ENCODE measurements around the gene TGOLN2. TPM values are rescaled to one million over a fixed set of nuclear protein-coding genes. Genes with fewer than 3 reads are reported as not detected.

Gene TGOLN2
- polyA plus RNA-seq, 4 donors: 18.6 to 160 (median 43.2) TPM

GRCh38 chr2:85287721-85288120, 40.1 kb downstream of the TGOLN2 start:
- Histone ChIP-seq H3K4me3 (ENCODE audit: low read depth in 1 of 3, low read length in 3 of 3) (no peak overlapping the region), H3K27me3 (ENCODE audit: control insufficient read depth in 3 of 3, insufficient read depth in 3 of 3, low read length in 3 of 3) (no peaks in the 10 kb centered on the region), H3K4me1 (ENCODE audit: control insufficient read depth in 3 of 3, insufficient read depth in 2 of 3, low read depth in 1 of 3, low read length in 2 of 3) (peaks cover 0 to 9% (median 2%) of the 10 kb centered on the region in 3 donors), H3K9me3 (ENCODE audit: control insufficient read depth in 2 of 2, insufficient read depth in 1 of 2, low read depth in 1 of 2, low read length in 1 of 2) (no peaks in the 10 kb centered on the region), H3K27ac (ENCODE audit: low read depth in 1 of 3, low read length in 2 of 3) (peak overlapping the region in 1 of 3 donors; percentile 49), H3K36me3 (ENCODE audit: control insufficient read depth in 3 of 3, insufficient read depth in 2 of 3, low read depth in 1 of 3, low read length in 3 of 3) (peaks cover 0 to 28% (median 0%) of the 10 kb centered on the region in 3 donors)
- FAIRE-seq: no peak
- DNase-seq: no peak
- 90 to 93% (median 93%) methylated on average over 7 of the region's 7 CpGs for WGBS, 3 donors

- no peak for DNase-seq
- H3K9me3 ChIP-seq (ENCODE audit: control insufficient read depth in 2 of 2, insufficient read depth in 1 of 2, low read depth in 1 of 2, low read length in 1 of 2): no peaks in the 10 kb centered on the region
- H3K27ac ChIP-seq (ENCODE audit: low read depth in 1 of 3, low read length in 2 of 3): no peak overlapping the region
- H3K4me1 ChIP-seq (ENCODE audit: control insufficient read depth in 3 of 3, insufficient read depth in 2 of 3, low read depth in 1 of 3, low read length in 2 of 3): peaks cover 0 to 9% (median 2%) of the 10 kb centered on the region in 3 donors
- no peak overlapping the region for H3K4me3 ChIP-seq (ENCODE audit: low read depth in 1 of 3, low read length in 3 of 3)
- H3K36me3 ChIP-seq (ENCODE audit: control insufficient read depth in 3 of 3, insufficient read depth in 2 of 3, low read depth in 1 of 3, low read length in 3 of 3): peaks cover 0 to 26% (median 0%) of the 10 kb centered on the region in 3 donors
- no peaks in the 10 kb centered on the region for H3K27me3 ChIP-seq (ENCODE audit: control insufficient read depth in 3 of 3, insufficient read depth in 3 of 3, low read length in 3 of 3)
- FAIRE-seq: no peak
- 61 to 64% (median 63%) methylated on average over 8 of the region's 8 CpGs for WGBS, 3 donors
Measured at GRCh38 chr2:85286918-85287317, 40.9 kb downstream of the TGOLN2 start.

GRCh38 chr2:85283641-85284040, 44.1 kb downstream of the TGOLN2 start:
- H3K4me3 ChIP-seq (ENCODE audit: low read depth in 1 of 3, low read length in 3 of 3): no peak overlapping the region
- H3K27ac ChIP-seq (ENCODE audit: low read depth in 1 of 3, low read length in 2 of 3): no peak overlapping the region
- no peak for DNase-seq
- H3K4me1 ChIP-seq (ENCODE audit: control insufficient read depth in 3 of 3, insufficient read depth in 2 of 3, low read depth in 1 of 3, low read length in 2 of 3): peaks cover 0 to 8% (median 2%) of the 10 kb centered on the region in 3 donors
- H3K36me3 ChIP-seq (ENCODE audit: control insufficient read depth in 3 of 3, insufficient read depth in 2 of 3, low read depth in 1 of 3, low read length in 3 of 3): peaks cover 0 to 23% (median 0%) of the 10 kb centered on the region in 3 donors
- WGBS, 3 donors: 94 to 97% (median 96%) methylated on average over 8 of the region's 8 CpGs
- no peaks in the 10 kb centered on the region for H3K9me3 ChIP-seq (ENCODE audit: control insufficient read depth in 2 of 2, insufficient read depth in 1 of 2, low read depth in 1 of 2, low read length in 1 of 2)
- no peak for FAIRE-seq
- H3K27me3 ChIP-seq (ENCODE audit: control insufficient read depth in 3 of 3, insufficient read depth in 3 of 3, low read length in 3 of 3): no peaks in the 10 kb centered on the region

- no peaks in the 10 kb centered on the region for H3K9me3 ChIP-seq (ENCODE audit: control insufficient read depth in 2 of 2, insufficient read depth in 1 of 2, low read depth in 1 of 2, low read length in 1 of 2)
- H3K36me3 ChIP-seq (ENCODE audit: control insufficient read depth in 3 of 3, insufficient read depth in 2 of 3, low read depth in 1 of 3, low read length in 3 of 3): peaks cover 0 to 23% (median 0%) of the 10 kb centered on the region in 3 donors
- 83 to 92% (median 89%) methylated on average over 7 of the region's 7 CpGs for WGBS, 3 donors
- H3K4me1 ChIP-seq (ENCODE audit: control insufficient read depth in 3 of 3, insufficient read depth in 2 of 3, low read depth in 1 of 3, low read length in 2 of 3): peaks cover 0 to 2% (median under 1%) of the 10 kb centered on the region in 3 donors
- no peak for FAIRE-seq
- H3K4me3 ChIP-seq (ENCODE audit: low read depth in 1 of 3, low read length in 3 of 3): no peak overlapping the region
- no peak overlapping the region for H3K27ac ChIP-seq (ENCODE audit: low read depth in 1 of 3, low read length in 2 of 3)
- no peak for DNase-seq
- H3K27me3 ChIP-seq (ENCODE audit: control insufficient read depth in 3 of 3, insufficient read depth in 3 of 3, low read length in 3 of 3): no peaks in the 10 kb centered on the region
Measured at GRCh38 chr2:85282914-85283313, 44.9 kb downstream of the TGOLN2 start.

- H3K4me1 ChIP-seq (ENCODE audit: control insufficient read depth in 3 of 3, insufficient read depth in 2 of 3, low read depth in 1 of 3, low read length in 2 of 3): no peaks in the 10 kb centered on the region
- DNase-seq (no peak), FAIRE-seq (no peak)
- peaks cover 0 to 18% (median 0%) of the 10 kb centered on the region in 3 donors for H3K36me3 ChIP-seq (ENCODE audit: control insufficient read depth in 3 of 3, insufficient read depth in 2 of 3, low read depth in 1 of 3, low read length in 3 of 3)
- H3K4me3 ChIP-seq (ENCODE audit: low read depth in 1 of 3, low read length in 3 of 3): no peak overlapping the region
- H3K27ac ChIP-seq (ENCODE audit: low read depth in 1 of 3, low read length in 2 of 3): no peak overlapping the region
- no peaks in the 10 kb centered on the region for H3K9me3 ChIP-seq (ENCODE audit: control insufficient read depth in 2 of 2, insufficient read depth in 1 of 2, low read depth in 1 of 2, low read length in 1 of 2)
- peaks cover 0 to 1% (median 0%) of the 10 kb centered on the region in 3 donors for H3K27me3 ChIP-seq (ENCODE audit: control insufficient read depth in 3 of 3, insufficient read depth in 3 of 3, low read length in 3 of 3)
- WGBS, 3 donors: 82 to 86% (median 84%) methylated on average over 6 of the region's 6 CpGs
Measured at GRCh38 chr2:85281553-85281952, 46.2 kb downstream of the TGOLN2 start.

- H3K36me3 ChIP-seq (ENCODE audit: control insufficient read depth in 3 of 3, insufficient read depth in 2 of 3, low read depth in 1 of 3, low read length in 3 of 3): peaks cover 0 to 1% (median 0%) of the 10 kb centered on the region in 3 donors
- H3K4me1 ChIP-seq (ENCODE audit: control insufficient read depth in 3 of 3, insufficient read depth in 2 of 3, low read depth in 1 of 3, low read length in 2 of 3): peaks cover 0 to 11% (median 3%) of the 10 kb centered on the region in 3 donors
- no peak overlapping the region for H3K4me3 ChIP-seq (ENCODE audit: low read depth in 1 of 3, low read length in 3 of 3)
- H3K27ac ChIP-seq (ENCODE audit: low read depth in 1 of 3, low read length in 2 of 3): no peak overlapping the region
- 74 to 87% (median 85%) methylated on average over 2 of the region's 2 CpGs for WGBS, 3 donors
- H3K9me3 ChIP-seq (ENCODE audit: control insufficient read depth in 2 of 2, insufficient read depth in 1 of 2, low read depth in 1 of 2, low read length in 1 of 2): no peaks in the 10 kb centered on the region
- no peak for DNase-seq
- peaks cover 0 to 1% (median 0%) of the 10 kb centered on the region in 3 donors for H3K27me3 ChIP-seq (ENCODE audit: control insufficient read depth in 3 of 3, insufficient read depth in 3 of 3, low read length in 3 of 3)
- no peak for FAIRE-seq
Measured at GRCh38 chr2:85278361-85278760, 49.4 kb downstream of the TGOLN2 start.

- Histone ChIP-seq H3K27ac (ENCODE audit: low read depth in 1 of 3, low read length in 2 of 3) (peak overlapping the region in 1 of 3 donors; percentile 5), H3K9me3 (ENCODE audit: control insufficient read depth in 2 of 2, insufficient read depth in 1 of 2, low read depth in 1 of 2, low read length in 1 of 2) (no peaks in the 10 kb centered on the region), H3K27me3 (ENCODE audit: control insufficient read depth in 3 of 3, insufficient read depth in 3 of 3, low read length in 3 of 3) (peaks cover 0 to 1% (median 0%) of the 10 kb centered on the region in 3 donors), H3K36me3 (ENCODE audit: control insufficient read depth in 3 of 3, insufficient read depth in 2 of 3, low read depth in 1 of 3, low read length in 3 of 3) (no peaks in the 10 kb centered on the region), H3K4me3 (ENCODE audit: low read depth in 1 of 3, low read length in 3 of 3) (no peak overlapping the region), H3K4me1 (ENCODE audit: control insufficient read depth in 3 of 3, insufficient read depth in 2 of 3, low read depth in 1 of 3, low read length in 2 of 3) (peaks cover 0 to 11% (median 3%) of the 10 kb centered on the region in 3 donors)
- WGBS, 3 donors: 54 to 70% (median 67%) methylated on average over 15 of the region's 15 CpGs
- DNase-seq (peak in 1 of 2 donors; percentile 34), FAIRE-seq (no peak)
Measured at GRCh38 chr2:85277416-85278158, 50.2 kb downstream of the TGOLN2 start.

- Histone ChIP-seq H3K9me3 (ENCODE audit: control insufficient read depth in 2 of 2, insufficient read depth in 1 of 2, low read depth in 1 of 2, low read length in 1 of 2) (no peaks in the 10 kb centered on the region), H3K4me3 (ENCODE audit: low read depth in 1 of 3, low read length in 3 of 3) (no peak overlapping the region), H3K4me1 (ENCODE audit: control insufficient read depth in 3 of 3, insufficient read depth in 2 of 3, low read depth in 1 of 3, low read length in 2 of 3) (peaks cover 0 to 11% (median 3%) of the 10 kb centered on the region in 3 donors), H3K27me3 (ENCODE audit: control insufficient read depth in 3 of 3, insufficient read depth in 3 of 3, low read length in 3 of 3) (peaks cover 0 to 1% (median 0%) of the 10 kb centered on the region in 3 donors), H3K36me3 (ENCODE audit: control insufficient read depth in 3 of 3, insufficient read depth in 2 of 3, low read depth in 1 of 3, low read length in 3 of 3) (no peaks in the 10 kb centered on the region), H3K27ac (ENCODE audit: low read depth in 1 of 3, low read length in 2 of 3) (peak overlapping the region in 1 of 3 donors; percentile 63)
- FAIRE-seq (no peak), DNase-seq (no peak)
- 57 to 86% (median 85%) methylated on average over 14 of the region's 14 CpGs for WGBS, 3 donors
Measured at GRCh38 chr2:85276571-85277118, 51.1 kb downstream of the TGOLN2 start.

Measured in small intestine (tissue), 7 donors.